Endothelial cell of umbilical vein (primary cell): Measurements from ENCODE around the gene MMAA.

ENCODE experiments used
- EZH2 ChIP-seq: IDR thresholded peaks from 2 replicates; pipeline ENCODE4 v1.6.1; 2012; ENCODE audit warnings: borderline replicate concordance, low read depth, mild to moderate bottlenecking, moderate library complexity, low read length, inconsistent platforms; ENCODE audit not compliant: severe bottlenecking
- FOS ChIP-seq: IDR thresholded peaks from 2 replicates; pipeline ENCODE4 v1.6.1; 2011; ENCODE audit warnings: mild to moderate bottlenecking, low read length, moderate library complexity, borderline replicate concordance; ENCODE audit not compliant: insufficient read depth
- JUN ChIP-seq: IDR thresholded peaks from 2 replicates; pipeline ENCODE4 v1.6.1; 2011; ENCODE audit warnings: borderline replicate concordance, low read depth; ENCODE audit not compliant: insufficient read length, insufficient read depth
- MYC ChIP-seq: IDR thresholded peaks from one replicate; pipeline ENCODE4 v1.6.1; 2011; ENCODE audit warnings: mild to moderate bottlenecking, low read depth, low read length
- POLR2A ChIP-seq: IDR thresholded peaks from 2 replicates; pipeline ENCODE4 v1.6.1; 2012; ENCODE audit warnings: low read depth, mild to moderate bottlenecking, control low read depth, low read length
- POLR2AphosphoS5 ChIP-seq: IDR thresholded peaks from 2 replicates; pipeline ENCODE4 v1.6.1; 2012; ENCODE audit warnings: low read depth, mild to moderate bottlenecking, control low read depth, low read length, moderate library complexity; ENCODE audit not compliant: insufficient read depth
- TF ChIP-seq, protein P1 (sequence below), 2 donors: IDR thresholded peaks; 1 replicate in 1 of 2; 2 replicates in 1 of 2; pipeline ENCODE4 v1.5.1; 2011; ENCODE audit warnings: low read length in 2 of 2, mild to moderate bottlenecking in 2 of 2, moderate library complexity in 2 of 2, control low read depth in 1 of 2, inconsistent platforms in 1 of 2, low read depth in 1 of 2; ENCODE audit not compliant: insufficient read depth in 1 of 2; ENCODE audit errors: extremely low read depth in 1 of 2
- TF ChIP-seq, protein P2 (sequence below): IDR thresholded peaks from 2 replicates; pipeline ENCODE4 v1.6.1; 2011; ENCODE audit not compliant: insufficient read depth, insufficient read length

DNA sequence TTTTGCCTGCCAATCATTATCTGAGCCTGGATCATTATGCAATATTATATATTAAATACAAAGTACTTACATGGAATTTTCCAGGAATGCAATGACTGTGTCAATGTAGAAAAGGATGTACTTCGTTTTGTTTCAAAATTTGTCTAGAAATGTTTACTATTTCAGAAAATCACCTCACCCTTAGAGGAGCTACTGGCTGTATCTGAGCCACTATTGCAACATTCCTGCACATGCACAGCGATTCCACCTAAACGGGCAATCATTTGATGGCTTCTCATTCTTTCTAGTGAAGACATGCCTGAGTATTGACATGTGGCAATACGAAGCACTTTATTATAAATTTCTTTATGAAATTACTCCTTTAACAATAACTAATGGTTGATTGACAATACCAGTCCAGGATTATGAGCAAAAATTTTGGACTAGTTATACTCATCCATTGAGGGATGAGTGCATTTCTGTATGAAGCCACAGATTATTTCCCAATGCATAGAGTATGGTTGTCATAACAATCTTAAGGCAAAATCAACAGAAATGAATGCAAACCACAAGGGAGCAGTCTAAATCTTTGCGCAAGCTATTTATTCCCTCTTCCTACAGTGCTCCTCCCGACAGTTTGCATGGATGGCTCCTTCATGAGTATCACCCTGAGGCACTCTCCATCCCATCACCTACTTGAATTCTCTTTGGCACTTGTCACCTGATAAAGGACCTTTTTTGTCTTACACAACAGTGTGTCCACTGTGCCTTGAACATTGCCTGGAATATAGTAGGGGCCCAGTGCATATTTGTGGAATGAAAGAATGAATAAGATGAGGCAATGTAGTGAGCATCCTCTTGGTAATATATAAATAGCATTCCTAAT, 35.8 kb upstream of the MMAA start:
- TF ChIP-seq, protein P1, sequence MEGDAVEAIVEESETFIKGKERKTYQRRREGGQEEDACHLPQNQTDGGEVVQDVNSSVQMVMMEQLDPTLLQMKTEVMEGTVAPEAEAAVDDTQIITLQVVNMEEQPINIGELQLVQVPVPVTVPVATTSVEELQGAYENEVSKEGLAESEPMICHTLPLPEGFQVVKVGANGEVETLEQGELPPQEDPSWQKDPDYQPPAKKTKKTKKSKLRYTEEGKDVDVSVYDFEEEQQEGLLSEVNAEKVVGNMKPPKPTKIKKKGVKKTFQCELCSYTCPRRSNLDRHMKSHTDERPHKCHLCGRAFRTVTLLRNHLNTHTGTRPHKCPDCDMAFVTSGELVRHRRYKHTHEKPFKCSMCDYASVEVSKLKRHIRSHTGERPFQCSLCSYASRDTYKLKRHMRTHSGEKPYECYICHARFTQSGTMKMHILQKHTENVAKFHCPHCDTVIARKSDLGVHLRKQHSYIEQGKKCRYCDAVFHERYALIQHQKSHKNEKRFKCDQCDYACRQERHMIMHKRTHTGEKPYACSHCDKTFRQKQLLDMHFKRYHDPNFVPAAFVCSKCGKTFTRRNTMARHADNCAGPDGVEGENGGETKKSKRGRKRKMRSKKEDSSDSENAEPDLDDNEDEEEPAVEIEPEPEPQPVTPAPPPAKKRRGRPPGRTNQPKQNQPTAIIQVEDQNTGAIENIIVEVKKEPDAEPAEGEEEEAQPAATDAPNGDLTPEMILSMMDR (IDR thresholded peaks at IDR 0.05; ENCODE audit: extremely low read depth in 1 of 2, insufficient read depth in 1 of 2, low read depth in 1 of 2, low read length in 2 of 2), result no peak
- TF ChIP-seq JUN, result no peak
- no peak for TF ChIP-seq FOS
- no peak for TF ChIP-seq MYC
- TF ChIP-seq EZH2, result no peak
- no peak for TF ChIP-seq POLR2AphosphoS5
- TF ChIP-seq POLR2A, result no peak
- TF ChIP-seq, protein P2, sequence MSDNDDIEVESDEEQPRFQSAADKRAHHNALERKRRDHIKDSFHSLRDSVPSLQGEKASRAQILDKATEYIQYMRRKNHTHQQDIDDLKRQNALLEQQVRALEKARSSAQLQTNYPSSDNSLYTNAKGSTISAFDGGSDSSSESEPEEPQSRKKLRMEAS, result no peak
